Osteocyte (in vitro differentiated cells): ENCODE measurements around the gene C1orf74. TPM values are rescaled to one million over a fixed set of nuclear protein-coding genes. Genes with fewer than 3 reads are reported as not detected.

Source experiments
- DNase-seq: peaks from one replicate; pipeline ENCODE4 v3.0.0; 2021; ENCODE audit warnings: mixed read lengths; ENCODE audit not compliant: unreplicated experiment; ENCODE audit errors: extremely low spot score
- H3K27ac Mint-ChIP-seq: one replicate; pipeline ENCODE4 v1.8.0; 2021; ENCODE audit warnings: mild to moderate bottlenecking, mixed read lengths; ENCODE audit not compliant: unreplicated experiment
- H3K27me3 Mint-ChIP-seq: one replicate; pipeline ENCODE4 v1.8.0; 2021; ENCODE audit warnings: mixed read lengths; ENCODE audit not compliant: unreplicated experiment
- H3K36me3 Mint-ChIP-seq: one replicate; pipeline ENCODE4 v1.8.0; 2021; ENCODE audit warnings: mixed read lengths; ENCODE audit not compliant: unreplicated experiment
- H3K4me1 Mint-ChIP-seq: one replicate; pipeline ENCODE4 v1.8.0; 2021; ENCODE audit warnings: mixed read lengths; ENCODE audit not compliant: unreplicated experiment
- H3K4me3 Mint-ChIP-seq: one replicate; pipeline ENCODE4 v1.8.0; 2021; ENCODE audit warnings: mild to moderate bottlenecking, moderate library complexity, mixed read lengths; ENCODE audit not compliant: unreplicated experiment
- H3K9me3 Mint-ChIP-seq: one replicate; pipeline ENCODE4 v1.8.0; 2021; ENCODE audit warnings: mixed read lengths; ENCODE audit not compliant: unreplicated experiment
- total RNA-seq: library from RNA; stranded (reverse); gene quantifications from 2 replicates; pipeline ENCODE4 v1.2.1, GENCODE V29; 2021
- TF ChIP-seq, protein P1 (sequence below): fragments of 200-600 bp; sonication (generic); IDR thresholded peaks from 2 replicates; pipeline ENCODE4 v1.5.0; 2021; ENCODE audit warnings: antibody characterized with exemption, mild to moderate bottlenecking, moderate library complexity

The C1orf74 gene
- total RNA-seq, 1 donor from 2014 or later = 1.6 TPM

DNA sequence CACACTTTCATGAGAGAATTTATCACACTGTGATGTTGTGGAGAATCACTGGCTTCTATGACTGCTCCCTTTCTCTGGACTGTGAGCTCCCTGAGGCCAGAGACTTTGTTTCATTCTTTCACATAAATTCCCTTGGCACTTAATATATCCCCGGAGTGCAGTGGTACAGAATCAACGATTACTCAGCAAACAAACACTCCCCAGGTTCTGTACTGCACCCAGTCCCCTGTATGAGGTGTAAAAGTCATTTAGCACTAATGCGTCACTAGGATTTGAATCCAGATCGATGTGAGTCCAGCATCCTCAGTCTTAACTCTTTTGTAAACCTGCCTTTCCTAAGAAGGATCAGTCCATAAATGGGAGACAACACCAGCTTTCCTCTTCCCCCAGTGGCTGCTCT, 36.6 kb upstream of the C1orf74 start:
- Mint-ChIP-seq H3K27ac (no peak overlapping the region), H3K4me1 (peaks cover 11% of the 10 kb centered on the region), H3K4me3 (no peak overlapping the region), H3K9me3 (no peaks in the 10 kb centered on the region), H3K36me3 (no peaks in the 10 kb centered on the region), H3K27me3 (peaks cover 43% of the 10 kb centered on the region)
- no peak for DNase-seq
- TF ChIP-seq, protein P1, sequence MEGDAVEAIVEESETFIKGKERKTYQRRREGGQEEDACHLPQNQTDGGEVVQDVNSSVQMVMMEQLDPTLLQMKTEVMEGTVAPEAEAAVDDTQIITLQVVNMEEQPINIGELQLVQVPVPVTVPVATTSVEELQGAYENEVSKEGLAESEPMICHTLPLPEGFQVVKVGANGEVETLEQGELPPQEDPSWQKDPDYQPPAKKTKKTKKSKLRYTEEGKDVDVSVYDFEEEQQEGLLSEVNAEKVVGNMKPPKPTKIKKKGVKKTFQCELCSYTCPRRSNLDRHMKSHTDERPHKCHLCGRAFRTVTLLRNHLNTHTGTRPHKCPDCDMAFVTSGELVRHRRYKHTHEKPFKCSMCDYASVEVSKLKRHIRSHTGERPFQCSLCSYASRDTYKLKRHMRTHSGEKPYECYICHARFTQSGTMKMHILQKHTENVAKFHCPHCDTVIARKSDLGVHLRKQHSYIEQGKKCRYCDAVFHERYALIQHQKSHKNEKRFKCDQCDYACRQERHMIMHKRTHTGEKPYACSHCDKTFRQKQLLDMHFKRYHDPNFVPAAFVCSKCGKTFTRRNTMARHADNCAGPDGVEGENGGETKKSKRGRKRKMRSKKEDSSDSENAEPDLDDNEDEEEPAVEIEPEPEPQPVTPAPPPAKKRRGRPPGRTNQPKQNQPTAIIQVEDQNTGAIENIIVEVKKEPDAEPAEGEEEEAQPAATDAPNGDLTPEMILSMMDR = no peak

DNA sequence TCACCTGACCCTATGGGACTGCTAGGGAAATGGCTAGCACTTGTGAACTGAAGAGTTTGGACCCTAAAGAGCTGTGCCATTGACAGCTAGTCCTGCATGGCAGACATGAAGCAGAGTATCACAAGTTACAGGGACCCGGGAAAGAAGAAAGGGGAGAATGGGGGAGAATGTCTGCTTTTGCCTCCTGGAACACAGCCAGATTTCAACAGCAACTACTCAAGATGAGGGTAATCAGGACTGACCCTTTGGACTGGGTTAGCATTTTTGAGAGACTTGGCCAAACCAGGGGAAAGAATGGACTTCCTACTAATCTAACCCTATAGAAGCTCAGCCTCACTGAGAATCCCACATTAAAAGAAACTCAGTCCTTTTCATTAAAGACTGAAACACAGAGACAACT, 34.7 kb upstream of the C1orf74 start:
- TF ChIP-seq, protein P1 = no peak
- Mint-ChIP-seq H3K9me3 (no peaks in the 10 kb centered on the region), H3K36me3 (no peaks in the 10 kb centered on the region), H3K27ac (no peak overlapping the region), H3K4me3 (no peak overlapping the region), H3K4me1 (peaks cover 11% of the 10 kb centered on the region), H3K27me3 (peaks cover 42% of the 10 kb centered on the region)
- no peak for DNase-seq

- H3K27ac Mint-ChIP-seq = no peak overlapping the region
- no peaks in the 10 kb centered on the region for H3K36me3 Mint-ChIP-seq
- H3K9me3 Mint-ChIP-seq = no peaks in the 10 kb centered on the region
- peaks cover 2% of the 10 kb centered on the region for H3K4me1 Mint-ChIP-seq
- no peak for DNase-seq
- no peak overlapping the region for H3K4me3 Mint-ChIP-seq
- peaks cover 44% of the 10 kb centered on the region for H3K27me3 Mint-ChIP-seq
- TF ChIP-seq, protein P1 = no peak
These were observed 33.3 kb upstream of the C1orf74 start for GRCh38 chr1:209817691-209818090.

DNA sequence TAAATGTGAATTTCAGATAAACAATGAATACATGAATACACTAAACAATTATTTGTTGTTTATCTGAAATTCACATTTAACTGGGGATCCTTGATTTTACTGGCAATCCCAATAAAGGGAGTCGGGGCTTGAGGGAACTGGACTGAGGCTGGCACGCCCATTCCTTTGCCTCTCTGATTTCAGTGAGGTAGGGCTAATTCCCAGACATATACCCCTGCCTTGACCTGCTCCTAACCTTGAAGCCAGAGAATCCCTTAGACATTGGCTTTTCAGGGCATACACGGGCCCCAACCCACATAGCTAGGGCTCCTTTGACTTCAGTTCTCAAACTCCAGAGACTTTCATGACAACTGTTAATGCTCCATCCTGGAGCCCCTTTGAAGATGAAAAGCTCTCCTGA, 32.6 kb upstream of the C1orf74 start:
- H3K9me3 Mint-ChIP-seq = no peaks in the 10 kb centered on the region
- H3K4me1 Mint-ChIP-seq = no peaks in the 10 kb centered on the region
- H3K27me3 Mint-ChIP-seq = peaks cover 42% of the 10 kb centered on the region
- H3K27ac Mint-ChIP-seq = no peak overlapping the region
- no peak overlapping the region for H3K4me3 Mint-ChIP-seq
- H3K36me3 Mint-ChIP-seq = no peaks in the 10 kb centered on the region
- DNase-seq = no peak
- TF ChIP-seq, protein P1 = no peak

DNA sequence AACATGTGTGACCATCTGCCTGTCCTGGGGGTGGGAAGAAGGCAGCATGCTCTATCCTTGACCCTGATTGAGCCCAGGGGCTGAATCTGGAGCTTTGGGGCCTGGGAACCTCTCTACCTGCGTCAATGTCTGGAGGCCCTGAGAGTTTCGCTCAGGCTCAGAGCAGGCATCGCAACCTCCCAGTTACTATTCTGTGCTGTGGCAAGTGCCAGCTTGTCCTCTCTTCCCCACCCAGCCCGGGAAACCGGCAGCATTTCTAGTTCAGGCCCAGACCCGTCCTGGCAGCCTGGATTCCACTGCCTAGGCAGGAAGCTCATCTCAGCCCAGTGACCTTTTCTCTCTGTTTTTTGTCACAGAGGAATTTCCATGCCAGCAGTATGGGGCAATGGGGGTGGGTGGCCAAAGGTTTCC, 31.6 kb upstream of the C1orf74 start:
- Mint-ChIP-seq H3K4me3 (no peak overlapping the region), H3K27ac (no peak overlapping the region), H3K9me3 (no peaks in the 10 kb centered on the region), H3K36me3 (no peaks in the 10 kb centered on the region), H3K4me1 (no peaks in the 10 kb centered on the region), H3K27me3 (peaks cover 37% of the 10 kb centered on the region)
- no peak for DNase-seq
- TF ChIP-seq, protein P1 = no peak
